ENCODE data around the gene PHF20. TPM values are rescaled to one million over a fixed set of nuclear protein-coding genes. Genes with fewer than 3 reads are reported as not detected.
"Not testable (repeated sequence)": the region's sequence is repeated elsewhere in the genome, so short reads cannot be mapped to it uniquely, and the experiment has no call there.

The PHF20 gene
- polyA plus RNA-seq, 1 donor (not counting 4 experiments of a cell fraction or from before 2014, with no cell fraction given), result 31.9 TPM

DNA sequence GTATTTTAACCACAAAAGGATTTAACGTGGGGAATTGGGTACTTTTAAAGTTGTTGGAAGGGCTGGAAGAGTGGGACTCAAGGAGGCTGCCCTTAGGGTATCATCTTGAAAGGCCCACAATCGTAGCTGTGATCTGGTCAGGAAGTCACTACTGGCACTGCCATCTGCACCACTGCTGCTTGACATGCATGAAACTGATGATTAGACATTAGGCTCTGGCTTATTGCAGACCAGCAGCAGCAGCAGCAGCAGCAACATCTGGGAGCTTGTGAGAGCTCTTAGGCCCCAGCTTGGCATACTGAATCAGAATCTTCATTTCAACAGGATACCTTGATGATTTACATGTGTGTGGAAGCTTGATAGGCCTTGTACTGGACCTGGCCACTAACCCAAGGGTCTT, 68.6 kb downstream of the PHF20 start:
- peaks cover 8% of the 10 kb centered on the region in 2 experiments for H3K36me3 ChIP-seq (ENCODE audit: control insufficient read depth in 2 of 2, extremely low read depth in 1 of 2, insufficient read depth in 2 of 2, low read length in 2 of 2)

DNA sequence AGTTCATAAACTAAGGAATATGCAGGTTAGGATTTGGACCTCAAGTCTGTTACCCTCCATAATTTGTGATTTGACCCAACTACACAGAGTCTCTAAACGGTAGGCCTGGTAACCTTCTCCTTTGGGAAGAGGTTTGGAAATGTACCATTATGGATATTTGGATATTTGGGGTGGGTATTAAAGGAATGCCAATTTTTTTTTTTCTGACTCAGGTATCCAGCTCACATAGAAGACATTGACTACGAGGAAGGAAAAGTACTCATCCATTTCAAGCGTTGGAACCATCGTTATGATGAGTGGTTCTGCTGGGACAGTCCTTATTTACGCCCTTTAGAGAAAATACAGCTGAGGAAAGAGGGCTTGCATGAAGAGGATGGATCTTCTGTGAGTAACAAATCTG, 70.5 kb downstream of the PHF20 start:
- DNase-seq (ENCODE audit: low read depth, low spot score) (no peak), FAIRE-seq (no peak)
- Histone ChIP-seq H3K36me3 (ENCODE audit: control insufficient read depth in 2 of 2, extremely low read depth in 1 of 2, insufficient read depth in 2 of 2, low read length in 2 of 2) (peaks cover 8 to 10% of the 10 kb centered on the region in 2 experiments), H3K9me3 (ENCODE audit: control insufficient read depth, low read depth, low read length) (no peaks in the 10 kb centered on the region), H3K4me2 (ENCODE audit: control insufficient read depth, extremely low read depth, insufficient read depth, low read depth, low read length) (no peak overlapping the region), H3K9me1 (ENCODE audit: control insufficient read depth, extremely low read depth, insufficient read depth, low read length) (no peaks in the 10 kb centered on the region), H2AFZ (ENCODE audit: control insufficient read depth, low read length) (no peak overlapping the region), H3K79me2 (ENCODE audit: control insufficient read depth, insufficient read depth, low read length) (no peaks in the 10 kb centered on the region), H3K4me1 (ENCODE audit: control insufficient read depth, extremely low read depth, insufficient read depth, low read length) (no peaks in the 10 kb centered on the region), H3K27me3 (ENCODE audit: control insufficient read depth, extremely low read depth, insufficient read depth, low read length) (no peaks in the 10 kb centered on the region), H3K27ac (ENCODE audit: control insufficient read depth, insufficient read depth, low read length) (no peak overlapping the region), H3K4me3 (ENCODE audit: control insufficient read depth in 2 of 3, extremely low read depth in 1 of 3, insufficient read depth in 2 of 3, low read depth in 1 of 3, low read length in 3 of 3) (no peak overlapping the region), H4K20me1 (ENCODE audit: control insufficient read depth, extremely low read depth, insufficient read depth, low read length) (no peaks in the 10 kb centered on the region), H3K9ac (ENCODE audit: control insufficient read depth, extremely low read depth, insufficient read depth, low read length) (no peak overlapping the region)
- TF ChIP-seq, protein P1, sequence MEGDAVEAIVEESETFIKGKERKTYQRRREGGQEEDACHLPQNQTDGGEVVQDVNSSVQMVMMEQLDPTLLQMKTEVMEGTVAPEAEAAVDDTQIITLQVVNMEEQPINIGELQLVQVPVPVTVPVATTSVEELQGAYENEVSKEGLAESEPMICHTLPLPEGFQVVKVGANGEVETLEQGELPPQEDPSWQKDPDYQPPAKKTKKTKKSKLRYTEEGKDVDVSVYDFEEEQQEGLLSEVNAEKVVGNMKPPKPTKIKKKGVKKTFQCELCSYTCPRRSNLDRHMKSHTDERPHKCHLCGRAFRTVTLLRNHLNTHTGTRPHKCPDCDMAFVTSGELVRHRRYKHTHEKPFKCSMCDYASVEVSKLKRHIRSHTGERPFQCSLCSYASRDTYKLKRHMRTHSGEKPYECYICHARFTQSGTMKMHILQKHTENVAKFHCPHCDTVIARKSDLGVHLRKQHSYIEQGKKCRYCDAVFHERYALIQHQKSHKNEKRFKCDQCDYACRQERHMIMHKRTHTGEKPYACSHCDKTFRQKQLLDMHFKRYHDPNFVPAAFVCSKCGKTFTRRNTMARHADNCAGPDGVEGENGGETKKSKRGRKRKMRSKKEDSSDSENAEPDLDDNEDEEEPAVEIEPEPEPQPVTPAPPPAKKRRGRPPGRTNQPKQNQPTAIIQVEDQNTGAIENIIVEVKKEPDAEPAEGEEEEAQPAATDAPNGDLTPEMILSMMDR (optimal IDR thresholded peaks at IDR 0.05 in 1 of 3, IDR thresholded peaks at IDR 0.05 in 1 of 3, conservative IDR thresholded peaks at IDR 0.05 in 1 of 3; ENCODE audit: extremely low read depth in 1 of 3, insufficient read depth in 2 of 3, low read length in 3 of 3), result no peak
- TF ChIP-seq EZH2 (IDR thresholded peaks at IDR 0.05; ENCODE audit: low read length), result no peak
- dilution Hi-C loops (cut with MboI; ENCODE audit: extremely low pct_ligation_motif_present, low sequenced_read_pairs), result no loop called here

More for the DNA sequence above, 68.6 kb downstream of the PHF20 start:
- Histone ChIP-seq H3K79me2 (ENCODE audit: control insufficient read depth, insufficient read depth, low read length) (no peaks in the 10 kb centered on the region), H3K27ac (ENCODE audit: control insufficient read depth, insufficient read depth, low read length) (no peak overlapping the region), H3K9me1 (ENCODE audit: control insufficient read depth, extremely low read depth, insufficient read depth, low read length) (no peaks in the 10 kb centered on the region), H2AFZ (ENCODE audit: control insufficient read depth, low read length) (no peak overlapping the region), H3K9ac (ENCODE audit: control insufficient read depth, extremely low read depth, insufficient read depth, low read length) (no peak overlapping the region), H4K20me1 (ENCODE audit: control insufficient read depth, extremely low read depth, insufficient read depth, low read length) (no peaks in the 10 kb centered on the region), H3K4me2 (ENCODE audit: control insufficient read depth, extremely low read depth, insufficient read depth, low read depth, low read length) (no peak overlapping the region), H3K9me3 (ENCODE audit: control insufficient read depth, low read depth, low read length) (no peaks in the 10 kb centered on the region), H3K4me3 (ENCODE audit: control insufficient read depth in 2 of 3, extremely low read depth in 1 of 3, insufficient read depth in 2 of 3, low read depth in 1 of 3, low read length in 3 of 3) (no peak overlapping the region), H3K4me1 (ENCODE audit: control insufficient read depth, extremely low read depth, insufficient read depth, low read length) (no peaks in the 10 kb centered on the region), H3K27me3 (ENCODE audit: control insufficient read depth, extremely low read depth, insufficient read depth, low read length) (no peaks in the 10 kb centered on the region)
- TF ChIP-seq, protein P1 (optimal IDR thresholded peaks at IDR 0.05 in 1 of 3, IDR thresholded peaks at IDR 0.05 in 1 of 3, conservative IDR thresholded peaks at IDR 0.05 in 1 of 3; ENCODE audit: extremely low read depth in 1 of 3, insufficient read depth in 2 of 3, low read length in 3 of 3), result no peak
- no peak for TF ChIP-seq EZH2 (IDR thresholded peaks at IDR 0.05; ENCODE audit: low read length)
- DNase-seq (ENCODE audit: low read depth, low spot score) (no peak), FAIRE-seq (no peak)
- dilution Hi-C loops (cut with MboI; ENCODE audit: extremely low pct_ligation_motif_present, low sequenced_read_pairs), result no loop called here

DNA sequence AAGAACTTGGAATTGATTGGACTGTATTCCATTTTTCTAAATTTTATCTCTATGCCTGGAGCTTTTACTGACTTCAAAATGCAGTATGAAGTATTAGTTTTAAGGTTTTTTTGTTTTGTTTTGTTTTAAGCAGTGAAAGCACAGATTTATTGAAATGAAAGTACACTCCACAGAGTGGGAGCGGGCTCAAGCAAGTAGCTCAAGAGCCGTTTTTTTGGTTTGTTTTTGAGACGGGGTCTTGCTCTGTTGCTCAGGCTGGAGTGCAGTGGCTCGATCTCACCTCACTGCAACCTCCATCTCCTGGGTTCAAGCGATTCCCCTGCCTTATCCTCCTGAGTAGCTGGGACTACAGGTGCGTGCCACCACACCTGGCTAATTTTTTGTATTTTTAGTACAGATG, 72.1 kb downstream of the PHF20 start:
- dilution Hi-C loops (cut with MboI; ENCODE audit: extremely low pct_ligation_motif_present, low sequenced_read_pairs); H3K9ac ChIP-seq (ENCODE audit: control insufficient read depth, extremely low read depth, insufficient read depth, low read length); H3K27ac ChIP-seq (ENCODE audit: control insufficient read depth, insufficient read depth, low read length); H3K9me1 ChIP-seq (ENCODE audit: control insufficient read depth, extremely low read depth, insufficient read depth, low read length); H2AFZ ChIP-seq (ENCODE audit: control insufficient read depth, low read length); FAIRE-seq; DNase-seq (ENCODE audit: low read depth, low spot score); H3K4me1 ChIP-seq (ENCODE audit: control insufficient read depth, extremely low read depth, insufficient read depth, low read length); H3K27me3 ChIP-seq (ENCODE audit: control insufficient read depth, extremely low read depth, insufficient read depth, low read length); H3K9me3 ChIP-seq (ENCODE audit: control insufficient read depth, low read depth, low read length); H3K79me2 ChIP-seq (ENCODE audit: control insufficient read depth, insufficient read depth, low read length); H3K4me3 ChIP-seq (ENCODE audit: control insufficient read depth in 2 of 3, extremely low read depth in 1 of 3, insufficient read depth in 2 of 3, low read depth in 1 of 3, low read length in 3 of 3); H3K36me3 ChIP-seq (ENCODE audit: control insufficient read depth in 2 of 2, extremely low read depth in 1 of 2, insufficient read depth in 2 of 2, low read length in 2 of 2); H3K4me2 ChIP-seq (ENCODE audit: control insufficient read depth, extremely low read depth, insufficient read depth, low read depth, low read length); H4K20me1 ChIP-seq (ENCODE audit: control insufficient read depth, extremely low read depth, insufficient read depth, low read length): not testable (repeated sequence)
